HepG2 (cell line): ENCODE measurements around the gene LIMD2. TPM values are rescaled to one million over a fixed set of nuclear protein-coding genes. Genes with fewer than 3 reads are reported as not detected.
A peak's percentile ranks its signal among the peaks of the same experiment; 100 is the strongest.

Experiments used
- BHLHE40 ChIP-seq: IDR thresholded peaks from 2 replicates; pipeline ENCODE4 v1.6.1; 2011; ENCODE audit warnings: low read length, improper control_type of control experiment
- EZH2 ChIP-seq: conservative IDR thresholded peaks from 2 replicates; pipeline ENCODE4 v1.6.1; 2012; ENCODE audit warnings: mild to moderate bottlenecking, low read depth, low read length, moderate library complexity
- FOXK1 ChIP-seq: sonication (generic); formaldehyde crosslinking; IDR thresholded peaks from 2 replicates; pipeline ENCODE4 v1.4.0; 2020; ENCODE audit warnings: low read depth, missing genetic modification reagents, borderline replicate concordance
- KLF9 ChIP-seq: IDR thresholded peaks from 2 replicates; pipeline ENCODE4 v1.6.1; 2016; ENCODE audit warnings: low read depth
- RARG ChIP-seq: sonication (generic); formaldehyde crosslinking; IDR thresholded peaks from 2 replicates; pipeline ENCODE4 v1.4.0; 2020; ENCODE audit warnings: low read depth, mild to moderate bottlenecking, missing genetic modification reagents
- REXO4 ChIP-seq: sonication (generic); formaldehyde crosslinking; IDR thresholded peaks from 2 replicates; pipeline ENCODE4 v1.8.0; 2022; ENCODE audit warnings: missing genetic modification reagents, mild to moderate bottlenecking, borderline replicate concordance
- STAT5B ChIP-seq: sonication (generic); formaldehyde crosslinking; IDR thresholded peaks from 2 replicates; pipeline ENCODE4 v1.4.0; 2020; ENCODE audit warnings: missing genetic modification reagents
- ZMYM3 ChIP-seq: sonication (generic); formaldehyde crosslinking; IDR thresholded peaks from 2 replicates; pipeline ENCODE4 v1.5.1; 2020; ENCODE audit warnings: mild to moderate bottlenecking, missing genetic modification reagents
- ZNF329 ChIP-seq: sonication (generic); formaldehyde crosslinking; IDR thresholded peaks from 2 replicates; pipeline ENCODE4 v1.9.0; 2021; ENCODE audit warnings: low read depth, mild to moderate bottlenecking, missing genetic modification reagents
- ZNF350 ChIP-seq: sonication (generic); formaldehyde crosslinking; IDR thresholded peaks from 2 replicates; pipeline ENCODE4 v1.4.0; 2020; ENCODE audit warnings: mild to moderate bottlenecking, low read depth, missing genetic modification reagents, borderline replicate concordance
- ZNF501 ChIP-seq: sonication (generic); formaldehyde crosslinking; IDR thresholded peaks from 2 replicates; pipeline ENCODE4 v1.5.1; 2020; ENCODE audit warnings: mild to moderate bottlenecking, moderate library complexity, missing genetic modification reagents
- ZNF577 ChIP-seq: sonication (generic); formaldehyde crosslinking; IDR thresholded peaks from 2 replicates; pipeline ENCODE4 v1.4.0; 2020; ENCODE audit warnings: mild to moderate bottlenecking, low read depth, missing genetic modification reagents, borderline replicate concordance
- ZNF724P ChIP-seq: sonication (generic); formaldehyde crosslinking; IDR thresholded peaks from 2 replicates; pipeline ENCODE4 v1.8.0; 2022; ENCODE audit warnings: missing genetic modification reagents, borderline replicate concordance
- ZNF816 ChIP-seq: sonication (generic); formaldehyde crosslinking; IDR thresholded peaks from 2 replicates; pipeline ENCODE4 v1.8.0; 2022; ENCODE audit warnings: missing genetic modification reagents, mild to moderate bottlenecking, borderline replicate concordance
- ZSCAN9 ChIP-seq: IDR thresholded peaks from 2 replicates; pipeline ENCODE4 v1.6.1; 2016; ENCODE audit warnings: borderline replicate concordance
- polyA plus RNA-seq, 8 experiments: library from polyadenylated mRNA; depleted of rRNA in 3 of 8; stranded (reverse) in 7 of 8; unstranded in 1 of 8; fragments of >200 nt; fragmentation: Illumina TruSeq in 4 of 8; extraction: Trizol in 4 of 8; gene quantifications; 2 replicates each; pipeline versions ENCODE4 v1.2.1 to v1.2.3, GENCODE V29; 2011 to 2016; ENCODE audit warnings: low read depth in 4 of 8, missing spikeins in 1 of 8, mixed read lengths in 1 of 8; ENCODE audit not compliant: insufficient read depth in 1 of 8
- total RNA-seq, 5 experiments: library from RNA; depleted of rRNA; stranded (reverse); fragments of >200 nt; fragmentation: Illumina TruSeq; extraction: Trizol; gene quantifications; 2 replicates each; pipeline ENCODE4 v1.2.3, GENCODE V29; 2016; ENCODE audit warnings: low read depth in 1 of 5
- TF ChIP-seq, protein P1 (sequence below): sonication (generic); formaldehyde crosslinking; IDR thresholded peaks from 2 replicates; pipeline ENCODE4 v1.8.1; 2023; ENCODE audit warnings: missing genetic modification reagents, inconsistent platforms, borderline replicate concordance
- TF ChIP-seq, protein P2 (sequence below): IDR thresholded peaks from 2 replicates; pipeline ENCODE4 v1.6.1; 2016; ENCODE audit warnings: mild to moderate bottlenecking, missing biosample characterization, missing genetic modification reagents
- TF ChIP-seq, protein P3 (sequence below): sonication (generic); formaldehyde crosslinking; IDR thresholded peaks from 2 replicates; pipeline ENCODE4 v1.5.1; 2020; ENCODE audit warnings: mild to moderate bottlenecking, missing genetic modification reagents, moderate library complexity
- TF ChIP-seq, protein P4 (sequence below): sonication (generic); formaldehyde crosslinking; IDR thresholded peaks from 2 replicates; pipeline ENCODE4 v1.9.0; 2021; ENCODE audit warnings: missing genetic modification reagents, mild to moderate bottlenecking, borderline replicate concordance

The LIMD2 gene
- total and polyA plus RNA-seq, 2 of the 13 experiments (the other 11 are each of a cell fraction or from before 2014, with no cell fraction given), result 9.0 to 20.8 TPM

DNA sequence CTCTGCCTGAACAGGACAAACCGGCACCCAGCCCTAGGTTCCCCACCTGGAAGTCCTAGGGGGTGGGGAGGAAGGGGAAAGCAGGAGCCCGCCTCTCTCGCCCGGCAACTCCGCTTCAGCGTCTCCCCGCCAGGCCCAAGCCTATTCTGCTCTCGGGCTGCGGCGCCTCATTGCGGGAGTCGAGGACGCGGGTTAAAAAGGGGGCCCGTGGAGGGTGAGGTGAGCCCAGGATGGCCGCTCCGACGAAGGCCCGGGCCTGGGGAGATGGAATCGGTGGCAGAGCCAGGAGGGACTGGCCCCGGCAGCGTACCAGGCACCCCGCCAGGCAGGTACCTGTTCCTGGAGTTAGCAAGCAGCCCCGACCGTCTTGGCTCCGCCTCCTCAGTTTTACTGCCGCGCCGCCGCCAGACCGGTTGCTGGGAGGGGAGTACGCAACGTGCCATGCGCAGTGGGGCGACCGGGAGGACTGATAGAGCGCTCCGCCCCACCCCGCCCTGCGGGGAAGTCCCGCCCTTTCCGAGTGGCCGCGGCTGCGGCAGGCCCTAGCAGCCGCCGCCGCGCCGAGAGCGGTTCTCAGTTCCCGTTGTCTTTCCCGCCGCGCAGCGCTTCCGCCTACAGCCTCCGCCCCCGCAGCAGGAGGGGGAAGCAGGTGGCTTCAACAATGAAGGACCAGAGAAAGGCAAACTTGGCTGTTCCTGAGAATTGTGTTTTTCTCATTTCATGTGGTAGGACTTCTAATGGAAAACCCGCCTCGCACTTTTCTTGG lies 41.7 kb upstream of the LIMD2 start, which contains the start of gene STRADA (continued):
- TF ChIP-seq, protein P1, sequence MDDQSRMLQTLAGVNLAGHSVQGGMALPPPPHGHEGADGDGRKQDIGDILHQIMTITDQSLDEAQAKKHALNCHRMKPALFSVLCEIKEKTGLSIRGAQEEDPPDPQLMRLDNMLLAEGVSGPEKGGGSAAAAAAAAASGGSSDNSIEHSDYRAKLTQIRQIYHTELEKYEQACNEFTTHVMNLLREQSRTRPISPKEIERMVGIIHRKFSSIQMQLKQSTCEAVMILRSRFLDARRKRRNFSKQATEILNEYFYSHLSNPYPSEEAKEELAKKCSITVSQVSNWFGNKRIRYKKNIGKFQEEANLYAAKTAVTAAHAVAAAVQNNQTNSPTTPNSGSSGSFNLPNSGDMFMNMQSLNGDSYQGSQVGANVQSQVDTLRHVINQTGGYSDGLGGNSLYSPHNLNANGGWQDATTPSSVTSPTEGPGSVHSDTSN (CRISPR knock-in tag), result peak; percentile 26; the same call in 1 of the 2 replicates
- TF ChIP-seq, protein P2, sequence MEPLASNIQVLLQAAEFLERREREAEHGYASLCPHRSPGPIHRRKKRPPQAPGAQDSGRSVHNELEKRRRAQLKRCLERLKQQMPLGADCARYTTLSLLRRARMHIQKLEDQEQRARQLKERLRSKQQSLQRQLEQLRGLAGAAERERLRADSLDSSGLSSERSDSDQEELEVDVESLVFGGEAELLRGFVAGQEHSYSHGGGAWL (CRISPR knock-in tag), result peak; percentile 77
- TF ChIP-seq, protein P3, sequence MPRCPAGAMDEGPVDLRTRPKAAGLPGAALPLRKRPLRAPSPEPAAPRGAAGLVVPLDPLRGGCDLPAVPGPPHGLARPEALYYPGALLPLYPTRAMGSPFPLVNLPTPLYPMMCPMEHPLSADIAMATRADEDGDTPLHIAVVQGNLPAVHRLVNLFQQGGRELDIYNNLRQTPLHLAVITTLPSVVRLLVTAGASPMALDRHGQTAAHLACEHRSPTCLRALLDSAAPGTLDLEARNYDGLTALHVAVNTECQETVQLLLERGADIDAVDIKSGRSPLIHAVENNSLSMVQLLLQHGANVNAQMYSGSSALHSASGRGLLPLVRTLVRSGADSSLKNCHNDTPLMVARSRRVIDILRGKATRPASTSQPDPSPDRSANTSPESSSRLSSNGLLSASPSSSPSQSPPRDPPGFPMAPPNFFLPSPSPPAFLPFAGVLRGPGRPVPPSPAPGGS (CRISPR knock-in tag), result peak; percentile 96
- TF ChIP-seq ZNF724P (peak; percentile 91; the same call in 1 of the 2 replicates), EZH2 (no peak), ZNF501 (CRISPR knock-in tag) (peak; percentile 93), ZNF329 (no peak), ZNF816 (CRISPR knock-in tag) (no peak), FOXK1 (CRISPR knock-in tag) (no peak; the same call in none of the 2 replicates), KLF9 (CRISPR knock-in tag) (0 out of 2 replicates have a peak, but pooled peaks have one; percentile 65), ZNF577 (CRISPR knock-in tag) (no peak), ZNF350 (CRISPR knock-in tag) (peak; percentile 91), RARG (CRISPR knock-in tag) (no peak), ZSCAN9 (CRISPR knock-in tag) (peak; percentile 72), STAT5B (CRISPR knock-in tag) (no peak; the same call in none of the 2 replicates), ZMYM3 (CRISPR knock-in tag) (peak; percentile 84), REXO4 (CRISPR knock-in tag) (0 out of 2 replicates have a peak, but pooled peaks have one; percentile 80), BHLHE40 (no peak)
- TF ChIP-seq, protein P4, sequence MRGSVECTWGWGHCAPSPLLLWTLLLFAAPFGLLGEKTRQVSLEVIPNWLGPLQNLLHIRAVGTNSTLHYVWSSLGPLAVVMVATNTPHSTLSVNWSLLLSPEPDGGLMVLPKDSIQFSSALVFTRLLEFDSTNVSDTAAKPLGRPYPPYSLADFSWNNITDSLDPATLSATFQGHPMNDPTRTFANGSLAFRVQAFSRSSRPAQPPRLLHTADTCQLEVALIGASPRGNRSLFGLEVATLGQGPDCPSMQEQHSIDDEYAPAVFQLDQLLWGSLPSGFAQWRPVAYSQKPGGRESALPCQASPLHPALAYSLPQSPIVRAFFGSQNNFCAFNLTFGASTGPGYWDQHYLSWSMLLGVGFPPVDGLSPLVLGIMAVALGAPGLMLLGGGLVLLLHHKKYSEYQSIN, result no peak
